HG03558 (cell line): ENCODE data around the gene C3orf80.
"Not testable (repeated sequence)": the region's sequence is repeated elsewhere in the genome, so short reads cannot be mapped to it uniquely, and the experiment has no call there.

ENCODE experiments used
- ATAC-seq: cut with Tn5 transposase; IDR thresholded peaks from one replicate; pipeline ENCODE4 v1.9.1; 2021; ENCODE audit warnings: moderate number of reproducible peaks; ENCODE audit not compliant: unreplicated experiment; ENCODE audit errors: extremely low read depth

Gene C3orf80

DNA sequence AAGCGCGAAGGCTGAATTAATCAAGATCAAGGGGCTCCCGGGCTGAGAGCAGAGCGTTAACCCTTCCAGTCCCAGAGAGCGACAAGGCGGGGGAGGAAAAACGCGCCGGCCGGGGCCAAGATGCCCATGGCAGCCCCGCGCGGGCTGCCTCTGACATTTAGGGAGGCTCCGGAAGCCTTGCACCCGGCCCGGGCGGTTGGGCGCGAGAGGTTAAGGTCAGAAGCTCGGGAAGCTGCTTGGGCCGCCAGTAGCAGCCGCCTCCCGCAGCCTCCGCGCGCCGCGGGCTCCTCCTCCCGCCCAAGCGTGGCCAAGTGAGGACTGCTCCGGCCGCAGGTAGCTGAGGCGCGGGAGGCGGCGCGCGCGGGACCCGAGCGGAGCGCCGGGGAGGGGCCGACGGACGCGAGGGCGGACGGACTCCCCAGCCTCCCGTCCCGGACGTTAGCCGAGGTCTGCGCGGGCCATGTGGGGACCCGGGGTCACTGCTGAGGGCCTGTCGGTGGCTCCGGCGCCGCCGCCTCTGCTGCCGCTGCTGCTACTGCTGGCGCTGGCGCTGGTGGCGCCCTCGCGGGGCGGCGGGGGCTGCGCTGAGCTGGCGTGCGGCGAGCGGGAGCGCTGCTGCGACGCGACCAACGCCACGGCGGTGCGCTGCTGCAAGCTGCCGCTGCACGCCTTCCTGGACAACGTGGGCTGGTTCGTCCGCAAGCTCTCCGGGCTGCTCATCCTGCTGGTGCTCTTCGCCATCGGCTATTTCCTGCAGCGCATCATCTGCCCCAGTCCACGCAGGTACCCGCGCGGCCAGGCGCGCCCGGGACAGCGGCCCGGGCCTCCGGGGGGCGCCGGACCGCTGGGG lies at the start of gene C3orf80:
TSS of gene C3orf80 (plus strand) at position 247 of the 850 bp plus-strand sequence. CDS start at position 461, 214 bp downstream.
- ATAC-seq: peak; percentile 58

DNA sequence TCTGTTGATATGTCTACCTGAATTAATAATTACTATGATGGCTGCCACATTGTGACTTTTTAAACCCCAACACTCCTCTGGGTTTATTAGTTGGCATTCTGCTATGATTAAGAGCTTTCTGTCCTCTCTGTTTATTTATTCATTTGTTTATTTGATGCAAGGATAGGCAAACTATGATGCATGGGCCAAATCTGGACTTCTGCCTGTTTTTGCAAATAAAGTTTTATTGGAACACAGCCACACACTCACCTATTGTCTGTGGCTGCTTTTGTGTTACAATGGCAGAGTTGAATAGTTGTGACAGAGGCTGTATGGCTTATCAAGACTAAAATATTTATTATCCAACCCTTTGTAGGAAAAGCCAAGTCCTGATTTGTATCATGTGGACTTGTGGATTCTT lies 48.3 kb upstream of the C3orf80 start:
- no peak for ATAC-seq

DNA sequence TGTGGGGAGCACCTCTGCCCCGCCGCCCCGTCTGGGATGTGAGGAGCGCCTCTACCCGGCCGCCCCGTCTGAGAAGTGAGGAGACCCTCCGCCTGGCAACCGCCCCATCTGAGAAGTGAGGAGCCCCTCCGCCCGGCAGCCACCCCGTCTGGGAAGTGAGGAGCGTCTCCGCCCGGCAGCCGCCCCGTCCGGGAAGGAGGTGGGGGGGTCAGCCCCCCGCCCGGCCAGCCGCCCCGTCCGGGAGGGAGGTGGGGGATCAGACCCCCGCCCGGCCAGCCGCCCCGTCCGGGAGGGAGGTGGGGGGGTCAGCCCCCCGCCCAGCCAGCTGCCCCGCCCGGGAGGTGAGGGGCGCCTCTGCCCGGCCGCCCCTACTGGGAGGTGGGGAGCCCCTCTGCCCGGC lies 46.6 kb upstream of the C3orf80 start:
- ATAC-seq: not testable (repeated sequence)

DNA sequence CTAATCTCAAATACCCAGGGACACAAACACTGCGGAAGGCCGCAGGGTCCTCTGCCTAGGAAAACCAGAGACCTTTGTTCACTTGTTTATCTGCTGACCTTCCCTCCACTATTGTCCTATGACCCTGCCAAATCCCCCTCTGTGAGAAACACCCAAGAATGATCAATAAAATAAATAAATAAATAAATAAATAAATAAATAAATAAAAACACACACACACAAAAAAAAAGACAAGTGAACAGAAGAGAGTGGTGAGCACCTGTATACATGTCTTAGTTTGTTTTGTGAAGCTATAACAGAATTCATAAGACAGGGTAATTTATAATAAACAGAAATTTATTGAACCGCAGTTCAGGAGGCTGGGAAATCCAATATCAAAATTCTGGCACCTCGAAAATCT lies 45.8 kb upstream of the C3orf80 start:
- not testable (repeated sequence) for ATAC-seq

DNA sequence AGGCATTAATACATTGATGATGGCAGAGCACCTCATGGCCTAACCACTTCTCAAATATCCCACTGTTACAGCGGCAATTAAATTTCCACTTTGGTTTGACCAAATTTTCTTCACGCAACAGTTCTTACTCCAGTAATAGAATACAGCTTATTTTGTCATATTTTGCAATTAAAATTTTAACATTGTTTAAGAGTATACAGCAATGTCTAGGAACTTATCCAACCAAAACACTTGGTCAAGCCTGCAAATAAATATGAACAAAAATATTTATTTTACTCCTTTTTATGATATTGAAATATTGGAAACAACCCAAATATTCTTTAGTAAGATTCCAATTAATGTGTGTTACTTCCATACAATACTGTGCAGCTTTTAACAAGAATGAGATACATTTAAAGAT lies 45.3 kb upstream of the C3orf80 start:
- no peak for ATAC-seq

DNA sequence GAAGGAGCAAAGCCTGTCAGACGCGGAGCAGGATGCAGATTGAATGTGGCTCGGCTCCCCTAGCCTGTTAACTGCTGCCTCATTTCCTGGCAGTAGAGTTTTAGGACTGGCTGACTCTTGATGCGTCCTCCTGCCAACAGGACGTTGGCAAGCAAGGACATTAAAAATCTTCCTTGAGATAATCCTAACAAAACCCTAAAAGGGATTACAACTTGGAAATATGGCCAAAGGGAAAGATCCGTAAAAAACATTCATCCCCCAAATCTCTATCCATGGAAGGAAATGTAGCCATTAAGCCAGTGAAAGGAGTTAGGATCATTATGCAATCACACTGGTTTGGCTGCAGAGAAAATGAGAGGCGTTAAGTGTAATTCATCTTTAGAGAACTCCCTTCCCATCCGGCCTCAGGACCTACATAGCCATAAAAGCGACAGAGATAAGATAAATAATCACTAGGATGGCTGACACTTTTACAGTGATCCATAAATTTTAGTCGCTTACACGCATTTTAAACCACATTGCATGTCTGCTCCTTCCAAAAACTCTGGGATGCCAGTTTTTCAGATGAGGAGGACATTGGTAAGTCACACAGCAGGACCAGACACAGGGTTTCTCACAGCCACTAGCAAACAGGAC lies 44.5 kb upstream of the C3orf80 start:
- no peak for ATAC-seq

DNA sequence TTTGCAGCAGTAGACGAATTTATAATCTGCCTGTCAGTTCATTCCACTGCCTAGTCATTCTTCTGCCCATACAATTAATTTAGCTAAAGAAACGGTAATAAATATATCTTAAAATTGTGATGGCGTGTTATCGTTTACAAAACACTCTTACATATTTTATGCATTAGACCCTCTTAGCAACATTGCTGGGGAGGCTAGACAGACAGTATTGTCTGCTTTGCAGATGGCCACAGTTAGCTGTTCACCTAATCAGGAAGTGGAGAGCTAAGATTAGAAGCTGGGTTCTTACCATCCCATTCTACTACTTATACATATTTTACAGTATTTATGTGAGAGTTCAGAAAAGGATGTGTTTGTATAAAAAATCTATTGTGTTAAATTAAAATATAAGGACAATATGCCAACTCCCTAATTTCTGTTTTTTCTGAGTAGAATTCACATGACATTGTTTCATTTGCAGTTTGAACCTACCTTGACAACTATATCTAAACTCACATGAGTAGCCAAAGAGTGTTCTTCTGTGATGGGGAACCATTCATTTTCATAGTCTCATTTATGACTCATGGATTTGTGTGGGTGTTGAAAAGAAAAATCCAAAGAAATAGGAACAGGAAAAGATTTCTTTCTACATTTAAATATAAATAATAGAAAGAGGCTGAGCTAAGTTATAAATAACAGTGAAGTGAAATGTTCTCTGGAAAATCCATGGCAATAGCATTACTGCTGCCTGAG lies 41.7 kb upstream of the C3orf80 start:
- ATAC-seq: no peak

DNA sequence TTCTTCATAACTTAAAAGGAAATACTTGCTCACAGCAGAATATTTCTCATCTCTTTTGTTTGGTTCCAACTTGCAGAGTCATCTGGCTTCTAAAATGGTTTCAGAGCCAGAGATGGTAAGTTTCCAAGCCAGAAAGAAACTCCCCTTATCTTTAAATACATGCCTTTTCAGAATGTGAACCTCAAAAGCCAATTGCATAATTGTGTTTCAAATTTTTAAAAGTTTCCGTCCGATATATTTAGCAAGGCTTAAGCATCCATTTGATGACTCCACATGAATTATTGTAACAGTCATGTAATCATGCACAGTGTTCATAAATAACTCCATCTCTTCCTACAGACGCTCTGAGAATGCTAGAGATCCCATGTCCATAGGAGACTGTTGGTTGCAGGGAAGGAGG lies 40.6 kb upstream of the C3orf80 start:
- ATAC-seq: no peak

DNA sequence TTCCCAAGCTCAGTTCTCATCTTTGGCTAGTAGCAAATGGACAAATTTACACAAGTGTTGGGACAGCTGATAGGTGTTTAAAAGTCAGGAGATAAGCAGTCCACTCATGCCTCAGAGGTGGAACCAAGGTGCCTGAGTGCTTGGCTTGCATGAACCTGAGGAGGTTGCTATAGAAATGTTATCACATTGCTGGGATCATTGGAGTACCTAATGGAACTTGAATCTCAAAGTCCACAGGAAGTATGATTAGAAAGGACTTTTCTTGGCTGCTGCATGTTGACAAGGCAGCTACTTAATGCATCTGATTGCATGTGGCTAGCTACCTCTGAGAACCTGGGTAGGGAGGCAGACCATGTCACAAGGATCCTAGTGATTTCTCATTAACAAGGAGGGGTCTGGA lies 39.5 kb upstream of the C3orf80 start:
- no peak for ATAC-seq

DNA sequence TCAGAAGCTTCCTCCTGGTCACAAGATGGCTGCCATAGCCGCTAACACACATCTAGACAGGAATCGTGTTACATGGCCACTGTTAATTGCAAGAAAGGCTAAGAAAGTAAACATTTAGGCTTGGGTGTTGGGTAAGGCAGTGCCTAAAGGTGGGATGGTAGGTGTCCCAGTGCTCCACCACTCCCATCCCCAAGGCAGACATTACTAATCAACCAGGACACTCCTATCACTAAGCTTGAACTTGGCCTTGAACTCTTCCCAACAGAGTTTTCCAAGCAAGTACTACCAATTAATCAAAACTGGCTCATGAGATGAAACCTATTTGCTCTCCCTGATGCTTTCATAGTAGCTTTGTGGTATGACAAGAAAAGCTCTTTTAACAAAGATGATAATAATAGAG lies 37.9 kb upstream of the C3orf80 start:
- no peak for ATAC-seq

DNA sequence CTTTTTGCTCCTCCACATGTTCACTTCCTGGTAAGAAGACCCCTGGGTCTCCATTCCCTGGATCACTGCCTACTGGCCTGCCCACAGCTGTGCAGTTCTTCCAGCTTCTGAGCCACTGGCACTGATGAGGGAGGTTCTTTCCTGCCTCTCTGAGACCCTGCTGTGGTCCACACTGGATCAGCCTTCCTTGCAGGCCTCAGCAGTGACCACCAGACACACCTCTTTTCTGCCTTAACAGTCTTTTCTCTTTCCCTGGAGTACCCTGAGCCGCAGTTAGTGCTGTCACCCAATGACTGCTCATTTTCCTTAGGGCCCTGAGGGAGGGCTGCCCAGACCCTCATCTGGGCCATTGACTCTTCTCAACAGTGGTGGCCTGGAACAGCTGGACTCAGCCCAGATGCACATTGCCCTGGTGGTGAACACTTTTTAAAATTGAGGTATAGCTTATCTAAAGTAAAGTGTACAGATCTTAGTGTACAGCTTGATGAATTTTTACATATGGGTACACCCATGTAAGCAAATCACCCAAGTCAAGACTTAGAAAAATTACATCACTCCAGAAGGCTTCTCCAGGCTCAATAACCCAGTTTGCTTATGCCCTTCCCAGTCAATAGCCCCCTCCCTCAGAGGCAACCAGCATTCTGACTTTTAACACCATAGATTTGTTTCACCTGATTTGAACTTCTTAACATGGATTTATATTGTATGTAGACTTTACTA lies 32.8 kb upstream of the C3orf80 start:
- no peak for ATAC-seq

DNA sequence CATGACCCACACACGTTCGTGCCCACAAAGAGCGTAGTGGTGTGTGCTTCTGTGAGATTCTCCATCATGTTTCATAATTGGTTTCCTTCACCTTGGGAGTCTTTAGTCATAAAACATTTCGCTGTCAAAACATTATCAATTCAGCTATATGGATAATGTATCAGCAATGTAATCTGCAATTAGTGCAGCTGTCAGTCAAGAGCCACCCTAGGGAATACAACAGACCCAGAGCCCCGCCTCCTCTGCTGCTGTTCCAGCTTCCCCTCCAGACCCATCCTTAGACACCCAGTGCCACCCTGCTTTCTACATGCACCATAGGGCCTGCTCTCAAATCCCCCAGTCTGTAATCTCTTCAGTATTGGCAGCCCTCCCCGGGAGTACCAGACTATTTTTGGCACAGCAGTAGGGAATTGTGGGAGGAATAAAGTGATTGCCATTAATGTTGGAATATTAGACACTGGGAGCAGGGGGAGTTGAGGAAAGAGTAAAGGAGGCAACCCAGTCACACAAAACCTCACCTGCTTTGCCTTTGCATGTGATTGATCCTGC lies 31.5 kb upstream of the C3orf80 start:
- no peak for ATAC-seq

DNA sequence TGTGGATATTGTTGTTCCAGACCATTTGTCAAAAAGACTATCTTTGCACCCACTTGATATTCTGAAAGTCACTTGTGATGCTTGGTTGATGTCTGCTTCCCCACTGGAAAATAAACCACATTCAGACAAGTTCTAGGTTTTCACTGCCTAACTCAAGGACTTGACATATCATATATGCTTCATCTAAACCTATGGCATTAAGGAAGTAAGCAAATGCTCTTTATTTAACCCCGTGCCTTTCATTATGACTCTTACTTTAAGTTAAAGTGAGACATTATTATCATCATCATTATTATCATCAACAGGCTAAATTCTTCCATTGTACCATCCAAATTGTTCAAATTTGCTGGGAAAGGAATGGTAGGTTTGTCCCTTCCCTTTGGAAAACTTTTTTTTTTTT lies 30.8 kb upstream of the C3orf80 start:
- ATAC-seq: no peak

DNA sequence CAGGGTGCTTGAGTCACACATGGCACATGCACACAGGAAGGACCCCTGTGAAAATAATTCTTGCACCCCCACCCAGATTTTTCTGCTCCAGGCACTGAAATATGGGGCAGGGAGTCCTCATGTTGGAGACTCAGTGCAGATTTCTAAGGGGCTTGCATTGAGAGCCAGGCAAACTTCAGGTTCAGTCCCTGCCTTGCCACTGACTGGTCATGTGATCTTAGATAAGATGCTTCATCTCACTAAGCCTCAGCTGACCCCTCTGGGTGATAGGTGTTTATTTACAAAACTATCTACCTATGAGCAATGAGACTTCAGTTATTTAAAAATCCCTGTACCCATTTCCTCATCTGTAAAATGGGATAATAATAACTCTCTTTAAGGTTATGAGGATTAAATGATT lies 30.1 kb upstream of the C3orf80 start:
- ATAC-seq: no peak

DNA sequence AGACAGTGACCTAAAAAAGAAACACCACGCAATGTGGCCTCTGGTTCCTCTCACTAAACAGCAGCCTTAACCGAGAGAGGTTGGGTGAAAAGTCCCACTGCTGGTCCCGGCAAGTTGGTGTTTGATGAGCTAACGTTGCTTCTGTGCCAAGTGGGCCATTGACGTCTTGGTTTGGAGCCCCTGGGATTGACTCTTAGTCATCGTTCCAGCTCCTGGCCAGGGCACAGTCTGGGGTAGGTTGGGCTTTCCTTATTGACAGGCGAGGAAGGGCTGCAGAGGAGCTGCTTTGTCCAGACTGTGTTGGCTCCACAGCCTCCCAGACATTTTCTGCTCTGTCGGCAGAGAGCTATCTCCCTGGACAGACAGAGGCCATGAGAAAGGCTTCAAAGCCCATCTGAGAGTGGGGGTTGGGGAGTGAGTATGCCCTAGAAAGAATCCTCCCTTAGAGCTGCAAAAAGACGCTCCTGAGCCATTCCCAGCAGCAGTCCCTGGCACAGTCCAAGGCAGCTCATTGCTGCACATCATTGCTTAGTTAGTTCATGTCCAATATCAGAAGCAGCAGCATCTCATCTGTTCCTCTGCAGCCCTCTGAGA lies 28.6 kb upstream of the C3orf80 start:
- ATAC-seq: no peak

DNA sequence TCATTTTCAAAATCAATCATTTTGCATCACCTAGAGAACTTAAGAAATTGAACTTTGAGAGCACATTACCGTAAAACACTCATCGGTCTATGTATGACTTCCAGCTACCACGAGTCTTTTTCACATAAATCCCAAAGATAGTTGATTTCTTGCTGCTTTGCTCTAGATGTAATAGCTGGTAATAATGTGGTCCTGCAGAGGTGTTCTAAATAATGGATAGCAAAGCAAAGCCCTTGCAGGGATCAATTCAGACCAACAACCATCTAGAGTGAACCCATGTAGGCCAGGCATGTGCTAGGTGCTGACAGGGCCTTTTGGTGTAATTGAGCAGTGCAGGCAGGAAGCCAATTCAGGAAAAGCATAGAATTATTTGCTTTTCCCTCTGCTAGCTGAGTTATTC lies 26.1 kb upstream of the C3orf80 start:
- ATAC-seq: no peak

DNA sequence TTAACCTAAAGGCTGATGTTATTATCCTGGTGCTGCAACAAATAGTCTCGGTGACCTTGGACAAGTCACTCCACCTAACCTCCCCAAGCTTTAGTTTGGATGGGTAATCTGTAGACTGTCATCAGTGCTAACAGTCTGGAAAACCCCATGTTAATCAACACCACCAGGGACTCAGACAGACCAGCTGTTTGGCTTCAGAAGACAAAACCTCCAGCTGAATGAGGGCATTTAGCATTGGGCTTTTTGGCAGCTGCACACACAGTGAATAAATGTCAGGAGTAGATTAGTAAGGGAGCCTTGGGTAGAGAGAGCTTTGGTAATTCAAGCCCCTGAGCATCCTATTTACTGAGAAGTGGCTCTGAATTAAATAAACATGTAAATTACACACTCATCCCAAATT lies 24.9 kb upstream of the C3orf80 start:
- peak; percentile 49 for ATAC-seq

DNA sequence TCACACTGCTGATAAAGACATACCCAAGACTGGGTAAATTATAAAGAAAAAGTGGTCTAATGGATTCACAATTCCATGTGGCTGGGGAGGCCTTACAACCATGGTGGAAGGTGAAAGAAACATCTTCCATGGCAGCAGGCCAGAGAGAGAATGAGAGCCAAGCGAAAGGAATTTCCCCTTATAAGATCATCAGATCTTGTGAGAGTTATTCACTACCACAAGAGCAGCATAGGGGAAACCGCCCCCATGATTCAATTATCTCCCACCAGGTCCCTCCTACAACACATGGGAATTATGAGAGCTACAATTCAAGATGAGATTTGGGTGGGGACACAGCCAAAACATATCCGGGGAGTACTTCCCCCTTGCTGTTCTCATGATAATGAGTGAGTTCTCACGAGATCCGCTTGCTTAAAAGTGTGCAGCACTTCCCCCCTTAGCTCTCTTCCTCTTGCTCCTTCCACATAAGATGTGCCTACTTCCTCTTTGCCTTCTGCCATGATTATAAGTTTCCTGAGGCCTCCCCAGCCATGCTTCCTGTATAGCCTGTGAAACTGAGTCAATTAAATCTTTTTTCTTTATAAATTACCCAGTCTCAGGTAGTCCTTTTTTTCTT lies 20.7 kb upstream of the C3orf80 start:
- not testable (repeated sequence) for ATAC-seq

DNA sequence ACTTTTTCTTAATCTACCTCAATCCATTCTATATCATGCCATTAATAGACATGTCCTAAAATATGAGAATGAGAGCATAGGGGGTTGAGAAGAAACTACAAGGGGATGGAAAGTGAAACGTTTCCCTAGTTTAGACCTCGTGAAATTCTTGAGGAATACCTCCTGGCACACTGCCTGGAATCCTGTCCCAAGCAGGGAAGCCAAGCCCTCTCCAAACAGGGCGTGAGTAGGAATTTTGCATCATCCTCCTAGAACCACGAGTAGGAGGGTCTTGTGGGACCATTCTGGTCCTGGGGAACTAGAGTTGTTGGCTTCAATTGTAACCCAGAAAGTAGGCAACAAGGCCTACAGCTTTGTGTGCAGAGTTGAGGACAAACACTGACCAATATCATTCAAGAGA lies 19.6 kb upstream of the C3orf80 start:
- ATAC-seq: no peak
